Ovary (tissue), 1 donor: ENCODE data around the gene NFIB.

Experiments used
- EP300 ChIP-seq: sonication (generic); formaldehyde crosslinking; IDR thresholded peaks from one replicate; pipeline ENCODE4 v1.6.1; 2017; ENCODE audit warnings: antibody characterized with exemption
- POLR2A ChIP-seq: fragments of 450-650 bp; IDR thresholded peaks from one replicate; pipeline ENCODE4 v1.6.1; 2017; ENCODE audit warnings: antibody characterized with exemption, mild to moderate bottlenecking, moderate library complexity

DNA sequence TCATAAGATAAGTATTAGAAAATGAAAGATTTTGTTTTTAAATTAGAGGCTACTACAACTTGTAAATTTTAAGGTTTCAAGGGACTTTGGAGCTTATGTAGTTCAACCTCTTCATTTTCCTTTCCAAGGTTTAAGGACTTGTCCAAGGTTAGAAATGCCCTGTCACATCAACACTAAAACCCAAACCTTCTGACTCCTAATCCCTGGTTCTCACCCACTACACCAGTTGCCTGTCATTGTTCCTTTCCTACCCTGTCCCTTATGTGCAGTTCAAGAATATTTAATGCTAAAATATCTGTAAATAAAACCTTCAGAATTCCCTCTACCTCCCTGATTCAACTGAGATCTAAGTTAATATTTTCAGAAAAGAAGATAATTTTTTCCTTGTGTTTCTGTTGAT is 206.4 kb downstream of the NFIB start:
- no peak for TF ChIP-seq EP300
- no peak for TF ChIP-seq POLR2A
